Hippocampal formation (tissue), 2 donors: Measurements from ENCODE around the gene TAF10.

Experiments used
- DNase-seq, 2 donors: peaks; one replicate each; lab custom pipeline; 2025; lab: John Stamatoyannopoulos, UW

Gene TAF10

DNA sequence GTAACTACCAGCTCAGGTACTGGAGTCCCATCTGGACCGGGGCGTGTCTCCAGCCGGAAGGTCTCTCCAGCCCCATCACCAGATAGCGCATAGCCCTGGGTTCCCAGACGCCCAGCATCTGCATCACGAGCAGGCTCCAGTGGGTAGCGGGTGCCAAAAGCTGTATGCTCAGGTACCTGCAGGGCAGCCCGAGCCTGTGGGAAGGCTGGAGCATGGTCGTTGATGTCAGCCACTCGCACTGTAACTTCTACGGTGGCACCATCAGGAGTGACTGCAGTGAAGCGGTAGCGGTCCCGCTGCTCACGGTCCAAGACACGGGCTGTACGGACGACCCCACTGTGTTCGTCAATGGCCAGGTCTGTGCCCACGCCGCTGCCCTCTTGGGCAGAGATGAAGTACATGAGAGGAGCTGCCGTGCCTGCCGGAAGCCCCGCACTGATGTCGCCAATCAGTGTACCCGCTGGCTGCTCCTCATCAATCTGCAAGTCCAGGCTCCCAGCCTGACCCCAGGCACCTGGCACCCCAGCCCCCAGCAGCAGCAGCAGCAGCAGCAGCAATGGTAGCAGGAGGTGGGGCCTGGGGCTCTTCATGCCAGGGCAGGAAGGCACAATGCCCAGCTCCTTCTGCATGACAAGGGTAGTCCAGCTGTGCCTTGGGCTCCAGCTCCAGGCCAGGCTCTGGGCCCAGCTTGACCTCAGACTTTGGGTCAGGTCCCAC, 29.1 kb upstream of the TAF10 start:
- peak; percentile 44 to 59 for DNase-seq

DNA sequence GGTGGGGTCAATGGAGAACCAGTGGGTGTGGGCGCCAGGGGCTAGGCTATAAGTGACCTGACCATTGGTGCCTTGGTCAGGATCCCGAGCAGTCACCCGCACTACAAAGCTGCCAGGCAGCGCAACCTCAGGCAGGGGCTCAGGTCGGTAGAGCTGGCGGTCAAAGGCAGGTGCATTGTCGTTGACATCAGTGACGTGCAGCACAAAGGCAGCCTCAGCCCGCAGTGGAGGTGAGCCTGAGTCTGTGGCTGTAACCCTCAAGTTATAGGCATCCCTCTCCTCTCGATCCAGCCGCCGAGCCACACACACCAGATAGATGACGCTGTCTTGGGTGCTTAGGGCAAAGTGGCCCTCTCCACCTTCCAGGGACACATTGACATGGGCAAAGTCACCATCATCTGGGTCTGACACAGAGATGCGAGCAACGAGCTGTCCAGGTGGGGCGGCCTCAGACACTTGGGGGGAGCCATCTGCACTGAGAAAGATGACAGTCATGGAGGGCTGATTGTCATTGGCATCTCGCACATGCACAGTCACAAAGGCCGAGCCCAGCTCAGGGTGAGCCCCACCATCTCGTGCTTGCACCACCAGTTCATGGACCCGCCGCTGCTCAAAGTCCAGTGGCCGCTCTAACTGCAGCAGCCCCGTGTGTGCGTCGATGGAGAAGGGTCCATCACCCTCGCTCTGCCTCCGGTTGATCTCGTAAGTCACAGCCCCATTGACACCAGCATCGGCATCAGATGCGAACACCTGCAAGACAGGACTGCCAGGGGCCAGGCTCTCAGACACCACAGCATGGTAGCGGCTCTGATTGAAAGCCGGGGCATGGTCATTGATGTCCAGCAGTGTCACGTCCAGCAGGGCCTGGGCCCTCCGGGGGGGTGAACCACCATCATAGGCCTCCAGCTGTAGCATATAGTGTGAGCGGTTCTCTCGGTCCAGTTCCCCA, 28.3 kb upstream of the TAF10 start:
- no peak for DNase-seq

DNA sequence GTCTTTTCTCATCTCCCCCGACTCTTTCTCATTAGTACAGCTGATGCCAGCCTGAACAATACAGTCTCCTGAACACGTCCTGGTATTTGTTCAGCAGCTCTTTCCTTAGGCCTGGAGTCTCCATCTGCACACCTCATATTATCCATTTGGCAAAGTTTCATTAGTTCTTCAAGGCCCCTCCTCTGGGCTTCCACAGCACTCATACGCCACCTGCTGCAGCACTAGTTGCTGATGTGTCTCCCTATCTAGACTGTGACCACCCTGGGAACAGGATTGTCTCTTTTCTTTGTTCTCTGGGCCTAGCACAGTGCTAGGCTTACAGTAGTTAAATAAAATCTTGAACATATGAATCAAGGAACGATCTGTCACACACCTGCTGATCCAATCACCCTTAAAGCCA, 26.4 kb upstream of the TAF10 start:
- no peak for DNase-seq

DNA sequence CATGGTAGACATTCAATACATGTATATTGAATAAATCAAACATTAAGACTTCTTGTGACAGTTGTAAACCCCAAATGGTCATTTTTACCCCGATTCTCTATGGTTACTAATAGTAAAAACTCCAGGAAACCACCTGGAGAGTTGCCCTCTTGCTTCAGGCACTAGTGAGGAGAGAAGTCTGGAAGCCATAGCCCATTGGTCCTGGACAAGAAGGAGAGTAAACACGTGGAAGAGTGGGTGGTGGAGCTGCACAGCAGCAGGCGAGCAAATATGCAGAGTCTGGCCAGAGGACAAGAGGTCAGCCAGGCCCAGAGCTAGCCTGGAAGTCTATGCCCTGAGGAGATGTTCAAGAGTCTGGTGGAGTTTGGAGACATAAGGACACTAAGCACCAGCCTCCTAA, 25.9 kb upstream of the TAF10 start:
- DNase-seq, result no peak

DNA sequence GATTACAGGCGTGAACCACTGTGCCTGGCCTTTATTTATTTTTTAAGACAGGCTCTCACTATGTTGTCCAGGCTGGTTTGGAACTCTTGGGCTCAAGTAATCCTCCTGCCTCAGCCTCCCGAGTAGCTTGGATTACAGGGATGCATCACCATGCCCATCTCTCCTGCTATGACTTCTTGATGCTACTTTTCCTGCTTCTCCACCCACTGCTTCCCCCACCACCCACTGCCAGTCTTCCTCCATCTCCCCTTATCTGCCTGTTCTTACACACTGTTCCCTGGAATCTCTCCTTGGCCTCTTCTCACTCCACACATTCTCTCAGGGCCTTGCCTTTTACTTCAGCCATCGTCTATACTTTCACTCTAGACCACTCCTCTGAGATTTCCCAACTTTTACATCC, 24.5 kb upstream of the TAF10 start:
- DNase-seq, result no peak

DNA sequence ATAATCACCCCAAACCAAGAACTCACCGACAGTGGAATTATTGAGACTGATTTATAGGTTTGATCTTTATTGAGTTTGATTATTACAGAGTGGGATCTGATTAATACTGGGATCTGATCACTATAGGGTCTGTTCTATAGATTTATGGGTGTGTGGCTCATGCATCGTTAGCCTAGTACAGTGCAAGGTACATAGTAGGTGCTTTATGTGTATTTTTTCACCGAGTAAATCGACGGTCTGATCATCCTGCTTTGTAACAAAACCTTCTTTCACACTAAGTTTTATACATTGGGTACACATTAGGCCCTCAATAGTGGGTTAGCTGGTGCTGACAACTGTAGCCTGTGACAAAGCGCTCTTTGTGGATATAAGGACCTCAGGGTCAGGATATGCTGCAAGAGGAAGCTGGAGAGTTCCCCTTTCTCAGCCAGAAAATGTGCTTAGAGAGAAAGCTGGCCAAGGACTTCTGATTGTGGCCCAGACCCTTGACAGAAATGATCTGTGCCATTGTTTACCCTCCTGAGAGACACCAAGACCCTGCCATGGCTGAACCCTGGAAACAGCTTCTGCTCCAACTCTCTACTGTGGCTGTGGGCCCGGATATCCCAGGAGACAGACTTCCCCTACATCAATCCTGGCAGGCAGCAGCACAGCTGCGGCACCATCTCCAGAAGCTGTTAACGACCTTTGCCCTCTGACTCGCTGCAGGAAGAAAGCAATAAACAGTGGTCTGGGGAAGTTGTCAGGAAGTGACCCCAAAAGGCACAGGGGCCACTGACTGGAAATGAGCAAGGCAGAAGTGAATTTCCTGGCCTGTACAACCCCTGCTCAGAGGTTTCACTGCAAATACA, 23.3 kb upstream of the TAF10 start:
- DNase-seq, result peak; percentile 69 to 92

DNA sequence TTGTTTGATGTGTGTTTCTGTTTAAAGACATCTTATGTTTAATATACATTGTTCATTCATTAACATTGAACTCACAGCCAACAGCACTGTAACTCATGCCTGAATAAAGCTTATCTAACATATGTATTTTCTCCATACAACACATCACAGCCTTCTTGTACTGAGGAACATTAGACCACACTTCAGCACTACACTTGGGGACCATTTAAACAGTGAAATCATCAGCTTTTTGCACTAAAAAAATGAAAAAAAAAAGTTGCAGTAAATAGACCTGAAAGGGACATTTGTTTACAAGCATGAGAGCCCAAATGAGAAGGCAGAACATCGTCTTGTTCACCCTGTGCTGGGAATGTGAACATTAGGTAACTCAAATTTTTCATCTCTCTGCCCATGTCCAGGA, 22.5 kb upstream of the TAF10 start:
- no peak for DNase-seq

DNA sequence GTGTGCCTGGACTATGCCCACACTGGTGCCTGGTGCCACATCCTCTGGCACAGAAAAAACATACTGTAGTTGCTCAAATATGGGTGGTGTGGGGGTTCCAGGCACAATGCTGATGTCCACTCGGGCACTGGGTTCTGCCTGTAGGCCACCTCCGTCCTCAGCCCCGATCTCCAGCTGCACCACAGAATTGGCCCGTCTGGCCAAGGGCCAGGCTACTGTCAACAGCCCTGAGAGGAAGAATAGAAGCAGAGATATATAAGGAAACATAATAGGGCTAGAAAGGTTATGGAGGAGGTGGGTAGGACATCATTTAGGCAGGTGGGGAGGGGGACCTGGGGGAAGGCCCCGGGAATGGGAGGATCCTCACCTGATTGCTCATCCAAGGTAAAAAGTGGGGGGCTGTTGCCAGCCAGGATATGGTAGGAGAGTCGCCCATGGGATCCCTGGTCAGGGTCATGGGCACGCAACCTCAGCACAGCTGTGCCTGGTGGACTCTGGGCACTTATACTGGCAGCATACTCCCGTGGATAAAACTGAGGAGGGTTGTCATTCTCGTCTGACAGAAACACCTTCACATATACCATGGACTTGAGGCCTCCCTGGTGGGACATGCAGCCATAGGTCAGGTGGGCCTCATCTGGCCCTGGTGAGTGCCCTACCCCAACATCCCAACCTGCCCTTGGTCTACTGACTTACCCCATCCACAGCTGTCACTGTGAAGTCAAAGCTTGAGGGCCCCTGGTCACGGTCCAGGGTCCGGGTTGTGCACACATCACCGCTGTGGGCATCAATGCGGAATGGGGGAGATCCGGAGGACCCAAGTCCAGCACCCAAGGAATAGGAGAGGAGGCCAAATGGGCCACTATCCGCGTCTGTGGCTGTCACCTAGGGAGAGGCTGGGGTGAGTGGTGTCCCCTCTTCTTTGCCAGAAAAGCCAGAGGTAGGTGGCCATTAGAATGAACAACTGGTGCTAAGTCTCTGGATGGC, 21.7 kb upstream of the TAF10 start:
- no peak for DNase-seq

DNA sequence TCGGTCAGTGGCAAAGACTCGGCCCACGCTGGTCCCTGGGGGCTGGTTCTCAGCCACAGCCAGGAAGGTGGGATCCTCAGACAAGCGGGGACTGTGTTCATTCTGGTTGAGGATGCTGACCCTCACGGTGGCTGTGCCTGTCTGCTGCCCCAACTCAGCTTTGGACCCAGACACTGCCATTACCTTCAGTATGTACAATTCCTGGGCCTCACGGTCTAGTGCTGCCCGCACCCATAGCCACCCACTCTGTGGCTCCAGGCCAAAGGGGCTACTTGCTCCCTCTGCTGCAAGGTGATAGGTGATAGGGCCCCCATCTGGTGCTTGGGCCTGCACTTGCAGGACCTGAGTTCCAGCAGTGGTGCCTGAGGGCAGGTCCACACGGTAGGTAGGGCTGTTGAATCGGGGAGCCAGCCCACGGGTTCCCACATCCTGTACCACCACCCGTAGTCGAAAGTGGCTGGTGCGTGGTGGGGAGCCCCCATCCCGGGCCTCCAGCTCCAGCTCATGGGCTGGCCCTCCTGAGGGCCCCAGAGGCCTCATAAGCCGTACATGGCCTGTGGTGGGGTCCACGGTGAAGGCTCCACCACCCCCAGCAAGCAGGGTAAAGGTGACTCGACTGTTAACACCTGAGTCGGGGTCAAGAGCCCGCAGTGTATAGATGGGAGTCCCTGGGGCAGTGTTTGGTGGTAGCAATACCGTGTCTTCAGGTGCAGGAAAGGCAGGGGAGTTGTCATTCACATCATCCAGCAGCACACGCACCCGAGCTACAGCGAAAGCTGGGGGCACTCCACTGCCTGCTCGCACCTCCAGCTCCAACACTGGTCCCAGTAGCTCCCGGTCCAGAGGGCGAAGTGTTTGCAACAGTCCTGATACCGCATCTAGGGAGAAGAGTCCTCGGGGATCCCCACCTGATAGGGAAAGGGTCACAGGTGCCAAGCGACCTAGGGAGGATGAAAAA, 20.4 kb upstream of the TAF10 start:
- no peak for DNase-seq

DNA sequence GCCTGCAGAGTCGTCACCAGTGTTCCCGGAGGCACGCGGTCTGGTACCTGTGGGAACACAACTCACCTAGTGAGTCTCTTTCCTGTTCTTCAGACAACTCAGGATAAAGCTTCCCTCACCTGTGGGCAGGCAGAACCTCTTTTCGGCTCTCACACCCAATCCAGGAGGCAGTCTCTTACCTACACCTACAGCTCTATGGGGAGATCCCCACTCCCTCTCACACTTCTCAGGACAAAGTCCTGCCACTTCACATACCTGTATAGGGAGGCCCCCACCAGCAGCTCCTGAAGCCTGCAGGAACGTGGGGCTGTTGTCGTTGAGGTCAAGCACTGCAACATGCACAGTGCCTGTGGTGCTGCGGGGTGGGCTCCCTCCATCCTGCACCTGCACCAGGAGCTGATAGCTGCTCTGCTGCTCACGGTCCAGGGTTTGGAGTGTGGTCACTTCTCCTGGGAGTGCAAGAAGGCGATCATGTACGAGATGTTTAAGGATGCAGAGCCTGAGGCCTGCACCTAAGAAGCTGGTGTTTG, 19.4 kb upstream of the TAF10 start:
- no peak for DNase-seq

DNA sequence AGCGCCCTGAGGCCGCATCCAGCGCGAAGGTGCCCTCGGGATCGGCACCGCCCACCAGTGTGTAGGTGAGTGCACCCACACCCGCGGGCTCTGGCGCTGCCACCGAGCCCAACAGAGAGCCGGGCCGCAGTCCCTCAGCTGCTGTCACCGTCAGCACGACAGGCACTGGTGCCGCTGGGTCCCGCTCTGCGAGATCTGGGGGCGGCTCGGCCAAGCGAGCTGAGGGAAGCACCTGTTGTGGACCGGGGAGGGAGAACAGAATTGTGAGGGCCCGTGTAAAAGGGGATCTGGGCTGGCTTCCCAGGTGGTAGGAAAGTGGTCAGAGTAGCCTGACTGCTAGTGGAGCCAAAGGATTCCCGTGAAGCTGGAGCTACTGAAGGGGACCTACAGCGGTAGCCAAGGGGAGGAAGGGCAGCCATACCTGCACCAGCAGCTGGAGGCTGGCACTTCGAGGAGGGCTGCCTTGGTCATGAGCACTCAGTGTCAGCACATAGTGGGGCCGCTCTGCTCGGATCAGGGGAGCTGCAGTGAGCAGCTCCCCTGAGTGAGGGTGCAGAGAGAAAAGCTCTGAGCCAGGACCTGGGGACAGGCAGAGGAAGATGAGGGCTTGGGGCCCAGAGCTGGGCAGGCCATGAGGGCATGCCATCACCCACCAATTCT, 18.7 kb upstream of the TAF10 start:
- no peak for DNase-seq

DNA sequence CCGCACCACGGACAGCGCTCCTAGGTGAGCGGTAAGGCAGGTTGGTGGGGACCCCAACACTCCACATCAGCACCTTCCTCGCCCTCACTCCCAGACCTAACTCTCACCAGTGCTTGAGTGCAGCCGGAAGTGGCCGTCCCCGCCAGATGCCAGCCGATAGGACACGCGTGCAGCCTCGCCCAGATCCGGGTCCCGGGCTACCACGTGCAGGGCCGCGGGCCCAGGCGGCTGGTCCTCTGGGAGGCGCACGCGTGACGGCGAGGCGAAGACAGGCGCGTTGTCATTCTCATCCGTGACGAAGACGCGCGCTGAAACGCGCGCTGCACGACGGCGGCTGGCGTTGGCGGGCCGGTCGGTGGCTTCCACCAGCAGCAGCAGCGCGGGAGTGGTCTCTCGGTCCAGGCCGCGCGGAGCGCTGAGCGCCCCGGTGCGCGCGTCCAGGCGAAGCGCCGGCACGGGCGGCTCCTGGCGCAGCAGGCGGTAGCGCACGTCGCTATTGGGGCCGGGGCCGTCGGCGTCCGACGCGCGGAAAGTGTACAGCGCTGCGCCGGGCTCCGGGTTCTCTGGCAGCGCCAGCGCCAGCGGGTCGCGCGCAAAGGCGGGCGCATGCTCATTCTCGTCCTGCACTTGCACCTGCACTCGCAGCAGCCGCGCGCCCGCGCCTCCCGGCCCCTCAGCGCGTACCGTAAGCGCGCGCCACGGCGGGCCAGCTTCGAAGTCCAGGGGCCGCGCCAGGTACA, 18.0 kb upstream of the TAF10 start:
- no peak for DNase-seq

DNA sequence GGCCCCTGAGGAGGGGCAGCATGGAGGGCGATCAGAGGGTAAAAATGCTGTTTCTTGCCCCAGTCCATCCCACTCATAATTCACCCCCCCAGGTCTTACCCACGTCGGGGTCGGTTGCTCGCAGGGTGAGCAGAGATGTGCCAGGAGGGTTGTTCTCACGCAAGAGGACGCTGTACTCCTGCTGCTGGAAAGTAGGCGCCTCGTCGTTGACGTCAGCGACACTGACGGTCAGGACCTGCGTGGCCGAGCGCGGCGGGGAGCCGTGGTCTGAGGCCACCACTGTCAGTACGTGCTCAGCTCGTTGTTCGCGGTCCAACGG, 17.5 kb upstream of the TAF10 start:
- no peak for DNase-seq

DNA sequence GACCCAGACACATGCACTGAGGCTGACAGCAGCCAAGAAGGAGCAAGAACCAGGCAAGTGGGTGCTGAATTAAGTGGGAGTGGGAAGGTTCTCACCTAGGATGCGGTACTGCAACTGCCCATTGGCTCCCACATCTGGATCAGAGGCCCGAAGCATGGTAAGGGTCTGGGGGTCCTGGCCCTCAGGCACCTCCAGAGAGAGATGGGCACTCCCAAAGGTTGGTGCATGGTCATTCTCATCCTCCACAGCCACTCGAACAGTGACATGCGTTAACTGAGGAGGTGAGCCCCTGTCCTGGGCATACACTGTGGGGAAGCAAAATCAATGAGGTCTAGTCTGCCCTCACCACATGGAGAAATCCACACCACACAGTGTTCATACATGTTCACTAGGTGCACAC, 16.5 kb upstream of the TAF10 start:
- no peak for DNase-seq

DNA sequence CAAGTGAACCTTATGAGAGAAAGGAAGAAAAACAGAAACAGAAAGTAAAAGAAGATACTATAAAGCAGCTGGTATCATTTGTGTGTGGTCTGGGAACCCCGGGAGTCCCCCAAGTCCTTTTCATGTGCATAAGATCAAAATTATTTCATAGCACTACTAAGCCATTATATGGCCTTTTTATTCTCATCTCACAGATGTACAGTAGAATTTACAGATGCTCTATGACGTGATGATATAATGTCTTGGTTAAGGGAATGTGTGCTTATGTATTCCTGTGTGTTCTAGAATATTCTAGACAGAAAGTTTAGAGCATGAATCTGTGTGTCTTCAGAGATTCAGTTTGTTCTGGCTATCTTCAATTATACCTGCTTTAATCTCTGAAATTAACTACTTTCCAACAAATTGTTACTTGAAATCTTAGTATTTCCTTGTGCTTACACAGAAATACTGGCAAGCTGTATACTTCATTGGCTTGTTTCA, 15.8 kb upstream of the TAF10 start:
- no peak for DNase-seq

DNA sequence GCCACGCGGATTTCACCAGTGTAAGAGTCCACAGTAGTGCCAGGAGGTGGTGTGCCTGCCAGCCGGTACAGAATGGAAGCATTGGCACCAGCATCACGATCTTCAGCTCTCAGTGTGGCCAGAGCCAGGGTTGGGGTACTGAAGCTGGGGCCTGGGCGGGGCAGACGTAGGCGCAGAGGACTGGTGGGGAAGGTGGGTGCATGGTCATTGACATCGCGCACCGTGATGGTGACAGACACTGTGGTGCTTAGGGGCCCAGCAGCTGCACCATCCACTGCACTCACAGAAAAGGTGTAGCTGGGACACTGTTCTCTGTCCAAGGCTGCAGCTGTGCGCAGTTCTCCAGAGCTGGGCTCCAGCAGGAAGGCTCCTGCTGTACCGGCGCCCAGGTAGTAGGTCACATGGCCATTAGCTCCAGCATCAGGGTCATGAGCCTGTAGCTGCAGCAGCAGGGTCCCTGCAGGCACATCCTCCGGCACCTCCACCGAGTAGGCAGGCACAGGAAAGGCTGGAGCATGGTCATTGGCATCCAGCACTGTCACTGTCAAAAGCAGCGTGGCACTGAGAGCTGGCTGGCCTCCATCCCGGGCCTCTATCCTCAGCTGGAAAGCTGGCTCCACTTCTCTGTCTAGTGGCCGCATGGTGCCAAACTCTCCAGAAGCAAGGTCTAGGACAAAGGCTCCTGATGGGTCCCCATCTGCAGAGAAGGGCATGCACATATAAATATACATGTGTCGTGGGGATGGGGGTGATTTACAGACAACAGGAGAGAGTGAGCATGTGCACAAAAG, 15.2 kb upstream of the TAF10 start:
- peak; percentile 20 to 22 for DNase-seq

DNA sequence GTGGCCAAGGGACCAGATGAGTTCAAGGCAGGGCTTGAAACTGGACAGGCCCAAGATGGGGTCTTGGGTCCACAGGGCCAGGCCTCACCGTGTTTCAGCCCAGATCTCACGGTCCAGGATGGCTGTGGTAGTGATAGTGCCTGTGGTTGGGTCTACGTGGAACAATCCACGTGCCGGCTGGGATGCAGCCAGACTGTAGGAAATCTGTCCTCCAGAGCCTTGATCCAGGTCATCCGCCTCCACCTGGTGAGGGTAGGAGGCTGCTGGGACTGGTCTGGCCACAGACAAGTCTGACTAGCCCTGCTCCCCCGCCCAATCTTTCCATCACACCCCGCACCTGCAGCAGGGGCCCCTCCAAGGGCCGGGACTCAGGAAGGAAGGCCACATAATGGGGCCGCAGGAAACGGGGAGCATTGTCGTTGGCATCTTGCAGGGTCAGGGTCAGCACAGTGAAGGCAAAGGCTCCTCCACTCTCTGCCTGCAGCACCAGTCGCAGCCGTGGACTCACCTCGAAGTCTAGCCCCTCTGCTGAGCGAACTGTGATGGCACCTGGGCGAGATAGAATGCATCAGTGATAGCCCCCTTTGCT, 13.9 kb upstream of the TAF10 start:
- DNase-seq, result no peak
